GM21447 (cell line): ENCODE data around the gene TBC1D24.

ENCODE experiments used
- ATAC-seq: cut with Tn5 transposase; IDR thresholded peaks from one replicate; pipeline ENCODE4 v1.9.1; 2021; ENCODE audit not compliant: unreplicated experiment

The TBC1D24 gene

GRCh38 chr16:2498531-2499253 lies 23.8 kb downstream of the TBC1D24 start:
- ATAC-seq = no peak

GRCh38 chr16:2499454-2499853 lies 24.5 kb downstream of the TBC1D24 start:
- no peak for ATAC-seq

GRCh38 chr16:2499890-2500429 lies 25.0 kb downstream of the TBC1D24 start:
- ATAC-seq = no peak

- ATAC-seq = no peak
Observed at GRCh38 chr16:2500430-2500917, 25.5 kb downstream of the TBC1D24 start.

- ATAC-seq = no peak
Observed at GRCh38 chr16:2500918-2501750, 26.2 kb downstream of the TBC1D24 start.

- ATAC-seq = no peak
Observed at GRCh38 chr16:2501946-2502895, 27.3 kb downstream of the TBC1D24 start.

- no peak for ATAC-seq
Observed at GRCh38 chr16:2505695-2506094, 30.8 kb downstream of the TBC1D24 start.

- ATAC-seq = peak; percentile 77
Observed at GRCh38 chr16:2507052-2507659, 32.2 kb downstream of the TBC1D24 start.

GRCh38 chr16:2507665-2508064 lies 32.7 kb downstream of the TBC1D24 start:
- peak; percentile 9 for ATAC-seq

- no peak for ATAC-seq
Observed at GRCh38 chr16:2508722-2509400, 33.9 kb downstream of the TBC1D24 start.

GRCh38 chr16:2511128-2511800 lies 36.3 kb downstream of the TBC1D24 start:
- no peak for ATAC-seq

- no peak for ATAC-seq
Observed at GRCh38 chr16:2511996-2512734, 37.2 kb downstream of the TBC1D24 start.

- no peak for ATAC-seq
Observed at GRCh38 chr16:2512735-2513404, 37.9 kb downstream of the TBC1D24 start.

- peak; percentile 66 for ATAC-seq
Observed at GRCh38 chr16:2513405-2514332, 38.7 kb downstream of the TBC1D24 start, which contains the start of gene ATP6V0C. ATP6V0C (plus strand) TSS chr16:2513952; CDS start chr16:2514104, 152 bp downstream.

- no peak for ATAC-seq
Observed at GRCh38 chr16:2514333-2515179, 39.6 kb downstream of the TBC1D24 start.
